GM19438 (cell line): ENCODE measurements around the gene HAGH.

ENCODE experiments used
- ATAC-seq: cut with Tn5 transposase; IDR thresholded peaks from one replicate; pipeline ENCODE4 v1.9.1; 2021; ENCODE audit warnings: low read depth; ENCODE audit not compliant: unreplicated experiment

Gene HAGH

DNA sequence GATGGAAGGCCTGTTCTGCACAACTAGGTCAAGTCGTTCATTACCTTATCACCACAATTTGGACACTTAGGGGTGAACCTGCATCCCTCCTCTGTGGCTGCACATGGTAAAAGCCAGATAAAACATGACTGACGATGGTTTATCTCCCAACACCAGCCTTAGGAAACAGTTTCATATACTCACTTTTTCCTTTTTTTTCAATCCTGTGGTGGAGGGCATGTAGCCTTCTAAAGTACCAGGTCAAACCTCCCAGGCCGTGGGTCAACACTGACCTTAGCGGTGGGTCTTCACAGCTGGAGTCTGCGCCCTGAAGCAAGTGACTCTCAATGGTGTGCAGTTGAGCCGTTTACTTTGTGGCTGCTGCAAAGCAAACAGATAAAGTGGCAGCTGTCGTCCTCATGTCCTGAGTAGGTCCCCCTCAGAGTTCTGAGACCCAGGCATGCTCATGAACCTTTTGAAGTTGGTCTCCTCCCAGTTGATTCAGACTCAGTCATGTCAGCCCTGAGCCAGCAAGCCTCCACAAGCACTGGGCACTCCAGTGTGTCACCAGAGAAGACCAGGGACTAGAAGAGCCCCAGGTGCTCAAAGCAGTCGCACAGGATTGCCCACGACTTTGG, 6.3 kb upstream of the HAGH start:
- ATAC-seq: no peak

- ATAC-seq: no peak
Measured at GRCh38 chr16:1831186-1832075, 4.8 kb upstream of the HAGH start.

DNA sequence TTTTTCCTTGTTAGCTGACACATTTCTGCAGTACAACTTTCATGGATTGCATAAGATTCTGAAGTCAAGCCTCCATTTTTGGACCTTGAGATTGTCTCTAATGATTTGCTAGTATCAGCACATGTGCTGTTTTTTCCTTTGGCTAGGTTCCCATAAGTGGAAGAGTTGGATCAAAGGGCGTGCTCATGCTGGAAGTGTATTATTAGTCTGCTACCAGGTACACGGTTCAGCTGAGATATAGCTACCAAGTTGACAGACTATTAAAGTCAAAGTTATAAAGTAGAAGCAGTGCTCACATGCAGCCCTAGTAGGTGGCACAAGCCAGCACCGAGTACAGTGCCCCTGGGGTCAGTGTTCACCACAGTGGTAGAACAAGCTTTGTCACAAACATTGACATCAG, 3.6 kb upstream of the HAGH start:
- ATAC-seq: no peak

DNA sequence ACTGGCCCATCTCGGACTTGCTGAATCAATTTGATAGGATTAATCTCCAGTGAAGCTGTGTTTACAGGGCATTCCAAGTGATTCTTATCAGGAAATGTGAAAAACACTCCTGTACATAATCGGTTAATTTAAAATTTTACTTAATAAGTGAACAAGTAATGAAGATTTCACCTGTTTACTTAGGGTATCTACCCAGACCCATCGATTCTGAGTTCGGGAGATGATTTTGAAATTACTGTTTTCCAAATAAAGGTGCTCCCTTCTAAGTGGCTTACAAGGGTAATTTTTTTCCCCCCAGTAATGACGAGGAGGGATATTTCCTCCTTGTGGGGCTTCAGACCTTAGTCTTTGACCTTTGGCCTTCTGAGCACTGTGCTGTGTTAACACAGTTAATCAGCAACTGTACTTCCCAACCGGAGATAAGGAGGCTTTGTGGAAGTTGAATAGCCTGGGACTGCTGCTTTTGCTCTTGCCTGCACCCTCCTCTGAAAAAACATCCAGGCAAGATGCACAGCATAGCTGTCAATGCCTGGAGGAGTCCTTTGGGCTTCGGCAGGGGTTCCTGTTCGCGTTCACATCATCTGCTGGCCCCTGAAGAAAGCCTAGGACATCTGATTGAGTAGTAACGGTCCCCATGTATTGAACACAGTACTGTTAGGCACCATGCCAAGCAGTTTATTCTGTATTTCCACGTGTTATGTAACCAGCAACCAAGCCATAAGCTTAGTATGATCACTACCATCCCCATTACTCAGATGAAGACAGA, 2.2 kb upstream of the HAGH start:
- ATAC-seq: no peak

DNA sequence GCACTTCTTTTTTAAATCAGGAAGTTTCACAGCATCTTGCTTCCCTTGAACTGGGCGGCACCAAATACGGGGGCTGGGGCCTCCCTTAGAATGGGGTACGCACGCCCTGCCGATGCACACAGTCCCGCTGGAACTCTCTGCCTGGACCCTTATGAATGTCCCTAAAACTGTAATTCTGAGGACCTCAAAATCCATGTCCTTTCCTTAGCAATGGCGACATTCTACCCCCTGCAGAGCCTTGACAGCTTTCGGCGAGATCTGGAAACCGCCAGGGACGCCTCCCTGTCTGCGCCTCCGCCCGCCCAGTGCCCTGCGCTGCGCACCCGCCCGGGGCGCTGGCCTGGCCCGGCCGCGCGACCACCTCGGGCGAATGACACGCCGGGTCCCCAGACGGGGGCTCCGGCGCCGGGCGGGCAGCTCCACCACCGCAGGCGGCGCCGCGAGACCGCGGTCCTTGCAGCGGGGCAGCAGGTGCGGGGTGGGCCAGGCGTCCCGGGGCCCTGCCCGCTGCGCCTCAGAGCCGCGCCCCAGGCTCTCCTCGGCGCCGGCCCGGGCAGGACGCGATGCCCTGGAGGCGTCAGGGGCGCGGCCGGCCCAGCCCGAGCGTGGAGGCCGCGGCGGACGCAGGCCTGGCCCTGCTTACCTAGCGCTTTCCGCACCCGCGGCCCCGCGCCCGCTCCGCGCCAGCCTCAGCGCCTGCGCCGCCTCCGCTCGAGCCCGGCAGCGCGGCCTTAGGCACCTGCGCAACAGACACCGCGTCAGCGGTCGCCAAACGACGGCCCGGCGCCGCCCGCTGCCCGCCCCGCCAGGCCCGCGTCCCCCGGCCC, 548 bp downstream of the HAGH start:
- peak; percentile 41 for ATAC-seq

- ATAC-seq: no peak
Measured at GRCh38 chr16:1825381-1825863, 1.2 kb downstream of the HAGH start.

DNA sequence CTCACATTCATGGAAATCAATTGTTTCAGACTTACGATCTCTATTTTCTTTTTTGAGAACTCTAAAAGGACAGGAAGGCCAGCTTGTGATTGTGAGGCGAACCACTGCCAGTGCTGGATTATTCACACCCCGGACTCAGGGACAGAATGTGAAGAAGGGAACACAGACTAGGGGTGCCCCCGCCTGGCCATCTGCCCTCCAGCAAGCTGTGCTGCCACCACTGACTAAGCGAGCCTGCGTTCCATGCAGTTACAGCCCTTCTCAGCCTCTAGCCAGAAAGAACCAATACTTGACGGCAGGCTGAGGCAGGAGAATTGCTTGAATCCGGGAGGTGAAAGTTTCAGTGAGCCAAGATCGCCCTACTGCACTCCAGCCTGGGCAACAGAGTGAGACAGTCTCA, 2.8 kb downstream of the HAGH start:
- no peak for ATAC-seq

DNA sequence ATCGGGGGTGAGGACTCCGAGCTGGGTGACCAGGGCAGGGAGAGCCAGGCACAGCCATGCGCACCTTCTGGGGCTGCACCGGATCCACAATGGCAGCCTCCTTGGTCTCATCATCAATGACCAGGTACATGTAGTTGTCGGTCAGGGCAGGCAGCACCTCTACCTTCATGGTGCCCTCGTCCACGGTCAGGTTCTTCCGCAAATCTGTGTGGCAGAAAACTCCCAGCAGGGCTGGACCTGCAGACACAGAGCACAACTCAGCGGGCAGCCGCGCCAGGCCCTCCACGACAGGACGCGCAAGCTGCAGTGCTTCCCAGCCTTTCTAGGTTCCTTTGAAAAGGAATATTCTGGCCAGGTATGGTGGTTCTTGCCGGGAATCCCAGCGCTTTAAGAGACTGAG, 3.8 kb downstream of the HAGH start:
- ATAC-seq: no peak

GRCh38 chr16:1821861-1822611, 4.6 kb downstream of the HAGH start:
- ATAC-seq: no peak

DNA sequence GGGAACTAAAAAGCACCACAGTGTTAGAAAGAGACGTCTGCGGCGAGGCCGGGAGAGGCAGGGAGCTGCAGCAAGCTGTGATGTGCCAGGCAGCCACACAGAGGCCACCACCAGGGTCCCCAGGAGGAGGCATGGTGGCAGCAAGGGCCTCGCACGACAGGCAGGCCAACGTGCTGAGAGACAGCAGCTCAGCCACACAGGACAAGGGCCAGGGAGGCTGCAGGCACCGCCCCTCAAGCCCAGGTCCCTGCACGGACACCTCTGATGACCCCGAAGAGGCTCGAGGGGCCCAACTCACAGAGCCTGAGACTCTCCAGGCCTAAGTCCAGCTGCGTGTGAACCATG, 5.7 kb downstream of the HAGH start:
- ATAC-seq: no peak

DNA sequence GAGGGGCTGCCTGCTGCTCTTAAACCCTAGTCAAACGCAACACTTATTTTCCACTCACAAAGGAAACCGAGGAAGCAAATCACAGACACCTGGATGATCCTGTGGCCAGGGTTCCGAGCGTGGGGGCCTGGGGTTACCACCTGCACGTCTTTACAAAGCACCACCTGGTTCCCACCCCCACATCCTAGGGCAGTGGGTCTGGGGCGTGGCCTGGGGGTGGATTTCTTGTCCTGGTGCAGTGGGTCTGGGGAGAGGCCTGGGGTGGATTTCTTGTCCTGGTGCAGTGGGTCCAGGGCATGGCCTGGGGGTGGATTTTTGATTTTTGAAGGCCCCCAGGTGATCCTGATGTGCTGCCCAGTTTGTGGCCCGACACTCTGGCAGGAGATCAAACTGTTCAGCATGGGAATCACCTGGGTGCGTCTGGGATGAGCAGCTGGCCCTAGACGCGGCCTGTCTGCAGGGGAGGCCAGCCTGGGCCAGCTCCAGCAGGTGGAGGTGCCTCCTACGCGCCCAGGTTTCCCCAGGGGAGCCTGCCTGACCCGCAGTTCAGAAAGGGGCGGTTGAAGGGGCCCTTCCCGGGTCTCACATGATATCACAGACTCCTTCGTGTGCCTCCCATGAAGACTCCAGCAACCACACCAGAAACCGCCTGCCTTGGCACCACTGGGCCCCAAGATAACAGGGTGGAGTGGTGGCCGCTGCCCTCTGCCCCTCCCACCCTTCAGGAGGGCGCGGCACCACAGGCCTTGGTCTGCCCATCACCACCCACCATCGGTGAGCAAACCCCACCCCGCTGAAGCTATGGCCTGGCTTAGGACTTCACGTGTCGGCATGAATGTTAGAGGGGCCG, 6.3 kb downstream of the HAGH start:
- no peak for ATAC-seq

DNA sequence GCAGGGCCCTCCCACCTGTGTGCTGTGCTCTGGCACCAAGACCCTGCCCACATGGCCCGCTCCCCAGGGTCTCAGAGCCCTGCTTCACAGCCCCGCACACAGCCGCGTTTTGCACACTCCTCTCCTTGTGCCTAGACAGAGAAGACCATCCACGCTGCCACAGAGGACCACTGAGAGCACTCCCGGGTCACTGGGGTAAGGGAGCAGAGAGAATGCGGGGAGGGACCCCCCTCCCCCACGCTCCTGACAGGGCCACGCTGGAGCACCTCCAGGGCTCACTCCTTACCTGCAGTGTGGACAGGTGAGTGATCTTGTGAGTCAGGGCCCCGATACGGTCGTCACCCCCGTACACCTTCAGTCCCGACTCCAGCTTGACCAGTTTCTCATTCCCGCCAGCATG, 7.0 kb downstream of the HAGH start:
- ATAC-seq: no peak

GRCh38 chr16:1818873-1819525, 7.6 kb downstream of the HAGH start:
- ATAC-seq: no peak

GRCh38 chr16:1818204-1818872, 8.3 kb downstream of the HAGH start:
- ATAC-seq: no peak

GRCh38 chr16:1817716-1818115, 8.9 kb downstream of the HAGH start:
- ATAC-seq: no peak

DNA sequence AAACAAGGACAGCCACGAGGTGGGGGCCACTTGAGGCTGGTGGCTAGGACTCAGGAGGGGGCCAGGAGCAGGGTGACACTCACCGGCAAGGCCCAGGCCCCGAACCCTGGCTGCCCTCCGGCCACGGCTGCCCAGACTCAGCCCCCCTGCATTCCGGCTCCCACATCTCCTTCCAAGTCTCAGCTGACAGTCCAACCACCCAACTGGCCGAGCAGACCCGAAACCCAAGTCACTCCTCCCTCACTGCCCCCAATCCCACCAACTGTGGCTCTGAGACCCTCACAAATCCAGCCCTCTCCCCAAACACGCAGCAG, 9.4 kb downstream of the HAGH start:
- no peak for ATAC-seq

GRCh38 chr16:1816396-1817275, 10.0 kb downstream of the HAGH start:
- ATAC-seq: no peak
